IMR-90 (cell line): ENCODE data around the gene RYR3. TPM values are rescaled to one million over a fixed set of nuclear protein-coding genes. Genes with fewer than 3 reads are reported as not detected.

Experiments used
- ATAC-seq: fragments of 200-7000 bp; cut with Tn5 transposase; 2 replicates; pipeline ENCODE4 v1.9.1; 2020; ENCODE audit warnings: low read depth, mild to moderate bottlenecking, moderate library complexity
- BruUV-seq: library from RNA; stranded (reverse); fragments of 400-500 nt; replicated peaks from 2 replicates; lab custom pipeline; 2021; lab: Mats Ljungman, UMichigan
- CTCF ChIA-PET: fragments of 300-600 bp; formaldehyde crosslinking; extraction: SDS; loops from one replicate; lab custom pipeline; 2021; ENCODE audit warnings: antibody characterized with exemption; lab: Yijun Ruan, JAX
- POLR2A ChIA-PET: fragments of 300-600 bp; sonication (Branson Sonifier 250); formaldehyde crosslinking; loops from one replicate; lab custom pipeline; 2022; ENCODE audit warnings: antibody characterized with exemption; ENCODE audit not compliant: unreplicated experiment; lab: Charles Lee
- DNase-seq: peaks from one replicate; pipeline ENCODE4 v3.0.0; 2013
- H2AFZ ChIP-seq: replicated peaks from 2 replicates; pipeline ENCODE3; 2013; ENCODE audit warnings: low read length, mild to moderate bottlenecking; ENCODE audit not compliant: poor library complexity
- H2AK5ac ChIP-seq: 2 replicates; pipeline ENCODE4 v1.6.1; 2013; ENCODE audit warnings: low read depth, low read length, inconsistent platforms
- H2AK9ac ChIP-seq: replicated peaks from 2 replicates; pipeline ENCODE3; 2013; ENCODE audit warnings: mild to moderate bottlenecking, low read depth, low read length, moderate library complexity; ENCODE audit not compliant: poor library complexity
- H2BK120ac ChIP-seq: 2 replicates; pipeline ENCODE4 v1.6.1; 2013; ENCODE audit warnings: low read depth, low read length, inconsistent platforms
- H2BK15ac ChIP-seq: 3 replicates; pipeline ENCODE4 v1.6.1; 2013; ENCODE audit warnings: low read depth, low read length, inconsistent platforms
- H2BK20ac ChIP-seq: 2 replicates; pipeline ENCODE4 v1.6.1; 2013; ENCODE audit warnings: low read depth, mild to moderate bottlenecking, inconsistent platforms, low read length, moderate library complexity
- H2BK5ac ChIP-seq: 2 replicates; pipeline ENCODE4 v1.6.1; 2013; ENCODE audit warnings: mild to moderate bottlenecking, low read depth, low read length, inconsistent platforms; ENCODE audit not compliant: poor library complexity, severe bottlenecking
- H3K14ac ChIP-seq: replicated peaks from 2 replicates; pipeline ENCODE4 v1.6.1; 2013; ENCODE audit warnings: low read depth, low read length, inconsistent platforms
- H3K18ac ChIP-seq: 2 replicates; pipeline ENCODE4 v1.6.1; 2013; ENCODE audit warnings: low read depth, low read length, control low read depth
- H3K23ac ChIP-seq: 2 replicates; pipeline ENCODE4 v1.6.1; 2013; ENCODE audit warnings: low read depth, low read length, inconsistent platforms
- H3K27ac ChIP-seq: 2 replicates; pipeline ENCODE4 v1.5.1; 2013; ENCODE audit warnings: mild to moderate bottlenecking, control low read depth, low read length; ENCODE audit not compliant: insufficient read depth
- H3K27me3 ChIP-seq: 2 replicates; pipeline ENCODE4 v1.6.1; 2013; ENCODE audit warnings: low read length; ENCODE audit not compliant: control insufficient read depth, insufficient read depth
- H3K36me3 ChIP-seq: 2 replicates; pipeline ENCODE4 v1.6.1; 2013; ENCODE audit warnings: low read length, mixed read lengths; ENCODE audit not compliant: control insufficient read depth, insufficient read depth
- H3K4ac ChIP-seq: 2 replicates; pipeline ENCODE4 v1.6.1; 2013; ENCODE audit warnings: low read depth, low read length, inconsistent platforms
- H3K4me1 ChIP-seq: 2 replicates; pipeline ENCODE4 v1.6.1; 2013; ENCODE audit warnings: low read length, mixed read lengths; ENCODE audit not compliant: control insufficient read depth, insufficient read depth
- H3K4me2 ChIP-seq: 2 replicates; pipeline ENCODE4 v1.6.1; 2013; ENCODE audit warnings: low read depth, mild to moderate bottlenecking, control low read depth, low read length, moderate library complexity
- H3K4me3 ChIP-seq: 2 replicates; pipeline ENCODE4 v1.5.1; 2013; ENCODE audit warnings: low read depth, mild to moderate bottlenecking, control low read depth, low read length, moderate library complexity; ENCODE audit not compliant: insufficient read depth
- H3K56ac ChIP-seq: 2 replicates; pipeline ENCODE4 v1.6.1; 2013; ENCODE audit warnings: low read length, inconsistent platforms; ENCODE audit not compliant: insufficient read depth; ENCODE audit errors: extremely low read depth
- H3K79me1 ChIP-seq, 2 experiments: 2 replicates each; pipeline ENCODE4 v1.6.1; 2013; ENCODE audit warnings: low read length in 2 of 2, inconsistent platforms in 1 of 2, low read depth in 1 of 2
- H3K9ac ChIP-seq: 2 replicates; pipeline ENCODE4 v1.6.1; 2013; ENCODE audit warnings: low read depth, low read length, control low read depth
- H3K9me1 ChIP-seq: 2 replicates; pipeline ENCODE4 v1.6.1; 2013; ENCODE audit warnings: low read length, inconsistent platforms; ENCODE audit not compliant: insufficient read depth
- H3K9me3 ChIP-seq: 2 replicates; pipeline ENCODE4 v1.6.1; 2013; ENCODE audit warnings: low read length; ENCODE audit not compliant: control insufficient read depth, insufficient read depth
- H4K20me1 ChIP-seq: 2 replicates; pipeline ENCODE4 v1.6.1; 2013; ENCODE audit warnings: low read length, inconsistent platforms; ENCODE audit not compliant: insufficient read depth
- H4K5ac ChIP-seq: 2 replicates; pipeline ENCODE4 v1.6.1; 2013; ENCODE audit warnings: mild to moderate bottlenecking, low read depth, low read length, control low read depth
- H4K8ac ChIP-seq, 2 experiments: 2 replicates each; pipeline ENCODE4 v1.6.1; 2013; ENCODE audit warnings: low read depth in 2 of 2, low read length in 2 of 2, control low read depth in 1 of 2, inconsistent platforms in 1 of 2
- H4K91ac ChIP-seq: 2 replicates; pipeline ENCODE4 v1.6.1; 2013; ENCODE audit warnings: low read depth, low read length, inconsistent platforms; ENCODE audit not compliant: insufficient read depth
- BHLHE40 ChIP-seq: fragments of 150-350 bp; IDR thresholded peaks from 2 replicates; pipeline ENCODE4 v1.6.1; 2016; ENCODE audit warnings: mild to moderate bottlenecking, low read depth, low read length
- ELK1 ChIP-seq: fragments of 150-350 bp; IDR thresholded peaks from 2 replicates; pipeline ENCODE4 v1.6.1; 2016; ENCODE audit warnings: low read depth, mild to moderate bottlenecking, low read length, moderate library complexity, borderline replicate concordance
- NFE2L2 ChIP-seq: fragments of 150-350 bp; IDR thresholded peaks from 2 replicates; pipeline ENCODE4 v1.6.1; 2016; ENCODE audit warnings: low read depth, mild to moderate bottlenecking, low read length
- RCOR1 ChIP-seq: IDR thresholded peaks from 2 replicates; pipeline ENCODE4 v1.6.1; 2012; ENCODE audit warnings: mild to moderate bottlenecking, low read length, improper control_type of control experiment; ENCODE audit not compliant: insufficient replicate concordance
- RFX5 ChIP-seq: IDR thresholded peaks from 2 replicates; pipeline ENCODE4 v1.8.0; 2012; ENCODE audit warnings: low read depth, mild to moderate bottlenecking, low read length, moderate library complexity
- WGBS, 2 experiments: methylation state at CpG; one replicate each; pipeline versions ENCODE4 v1.1.5 to v1.1.7; 2013; ENCODE audit warnings: missing lambda C conversion rate in 2 of 2; ENCODE audit not compliant: insufficient read length in 1 of 2; ENCODE audit errors: extremely low coverage in 2 of 2; 5-methylcytosine and 5-hydroxymethylcytosine counted together
- dilution Hi-C: fragments of 300-500 bp; cut with HindIII; formaldehyde crosslinking; loops from one replicate; pipeline ENCODE4 v1.14.3; 2018; ENCODE audit warnings: low sequenced_read_pairs; ENCODE audit not compliant: unreplicated experiment
- in situ Hi-C: fragments of 300-500 bp; cut with MboI; formaldehyde crosslinking; loops from 3 replicates; pipeline ENCODE4 v1.14.3; 2019; ENCODE audit warnings: low sequenced_read_pairs, inconsistent platforms, mixed read lengths
- intact Hi-C: fragments of 100-400 bp; cut with micrococcal nuclease; formaldehyde crosslinking; loops from 2 replicates; pipeline ENCODE4 v1.10.0; 2022
- polyA plus RNA-seq, 3 experiments: library from polyadenylated mRNA; depleted of rRNA; stranded (reverse); fragments of >200 nt; gene quantifications; 2 replicates each; pipeline ENCODE4 v1.2.3, GENCODE V29; 2012; ENCODE audit warnings: low replicate concordance in 1 of 3
- total RNA-seq: library from RNA; depleted of rRNA; stranded (reverse); fragments of >200 nt; gene quantifications from 2 replicates; pipeline ENCODE4 v1.2.3, GENCODE V29; 2012
- TF ChIP-seq, protein P1 (sequence below): conservative IDR thresholded peaks from 2 replicates; pipeline ENCODE4 v1.5.1; 2012; ENCODE audit warnings: mild to moderate bottlenecking, low read depth, low read length, improper control_type of control experiment

RYR3 gene
- total and polyA plus RNA-seq, 2 of the 4 experiments (the other 2 are of a cell fraction) = 0.18 TPM; not detected in 1

GRCh38 chr15:33662014-33662413, 351.2 kb downstream of the RYR3 start:
- dilution Hi-C loops = no loop called here
- H3K56ac ChIP-seq = no peak overlapping the region
- H2BK15ac ChIP-seq = no peak overlapping the region
- CTCF ChIA-PET = interaction anchor here (1.0 kb wide), 1 partner anchor 32 kb away, joined by 4 read pairs; no protein-coding TSS in a partner anchor
- no peak overlapping the region for H3K4me3 ChIP-seq
- peak overlapping the region; percentile 47 for H2AFZ ChIP-seq
- H4K8ac ChIP-seq = no peak overlapping the region
- no TSS peak for BruUV-seq
- no peaks in the 10 kb centered on the region for H3K36me3 ChIP-seq
- TF ChIP-seq ELK1 (no peak), NFE2L2 (no peak), RFX5 (no peak), BHLHE40 (no peak), RCOR1 (no peak)
- TF ChIP-seq, protein P1, sequence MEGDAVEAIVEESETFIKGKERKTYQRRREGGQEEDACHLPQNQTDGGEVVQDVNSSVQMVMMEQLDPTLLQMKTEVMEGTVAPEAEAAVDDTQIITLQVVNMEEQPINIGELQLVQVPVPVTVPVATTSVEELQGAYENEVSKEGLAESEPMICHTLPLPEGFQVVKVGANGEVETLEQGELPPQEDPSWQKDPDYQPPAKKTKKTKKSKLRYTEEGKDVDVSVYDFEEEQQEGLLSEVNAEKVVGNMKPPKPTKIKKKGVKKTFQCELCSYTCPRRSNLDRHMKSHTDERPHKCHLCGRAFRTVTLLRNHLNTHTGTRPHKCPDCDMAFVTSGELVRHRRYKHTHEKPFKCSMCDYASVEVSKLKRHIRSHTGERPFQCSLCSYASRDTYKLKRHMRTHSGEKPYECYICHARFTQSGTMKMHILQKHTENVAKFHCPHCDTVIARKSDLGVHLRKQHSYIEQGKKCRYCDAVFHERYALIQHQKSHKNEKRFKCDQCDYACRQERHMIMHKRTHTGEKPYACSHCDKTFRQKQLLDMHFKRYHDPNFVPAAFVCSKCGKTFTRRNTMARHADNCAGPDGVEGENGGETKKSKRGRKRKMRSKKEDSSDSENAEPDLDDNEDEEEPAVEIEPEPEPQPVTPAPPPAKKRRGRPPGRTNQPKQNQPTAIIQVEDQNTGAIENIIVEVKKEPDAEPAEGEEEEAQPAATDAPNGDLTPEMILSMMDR = no peak
- no peak overlapping the region for H3K9ac ChIP-seq
- no peak overlapping the region for H4K91ac ChIP-seq
- POLR2A ChIA-PET = no interaction called here
- ATAC-seq (no peak), DNase-seq (no peak)
- no peak overlapping the region for H3K23ac ChIP-seq
- H2AK9ac ChIP-seq = no peak overlapping the region
- no peak overlapping the region for H2BK20ac ChIP-seq
- no peak overlapping the region for H3K14ac ChIP-seq
- WGBS, 2 experiments = 90% methylated on average over 4 of the region's 14 CpGs; no CpG with 5 or more reads in 1 of the 2 experiments
- no peaks in the 10 kb centered on the region for H3K4me1 ChIP-seq
- no peak overlapping the region for H2AK5ac ChIP-seq
- no peaks in the 10 kb centered on the region for H3K27me3 ChIP-seq
- in situ Hi-C loops = no loop called here
- H2BK5ac ChIP-seq = no peak overlapping the region
- no peaks in the 10 kb centered on the region for H3K79me1 ChIP-seq
- H3K27ac ChIP-seq = no peak overlapping the region
- H3K4me2 ChIP-seq = no peak overlapping the region
- no peak overlapping the region for H2BK120ac ChIP-seq
- H3K4ac ChIP-seq = no peak overlapping the region
- no peak overlapping the region for H3K18ac ChIP-seq
- H3K9me3 ChIP-seq = no peaks in the 10 kb centered on the region
- no peak overlapping the region for H4K5ac ChIP-seq
- no peaks in the 10 kb centered on the region for H3K9me1 ChIP-seq
- intact Hi-C loops = no loop called here
- no peaks in the 10 kb centered on the region for H4K20me1 ChIP-seq
